HG02571 (cell line): ENCODE results near the gene TLX3.
"Not testable (repeated sequence)": the region's sequence is repeated elsewhere in the genome, so short reads cannot be mapped to it uniquely, and the experiment has no call there.

ENCODE experiments used
- ATAC-seq: cut with Tn5 transposase; IDR thresholded peaks from one replicate; pipeline ENCODE4 v1.9.1; 2021; ENCODE audit warnings: mild to moderate bottlenecking, moderate library complexity; ENCODE audit not compliant: unreplicated experiment

Gene TLX3

GRCh38 chr5:171322527-171322926 is 13.5 kb downstream of the TLX3 start:
- no peak for ATAC-seq

DNA sequence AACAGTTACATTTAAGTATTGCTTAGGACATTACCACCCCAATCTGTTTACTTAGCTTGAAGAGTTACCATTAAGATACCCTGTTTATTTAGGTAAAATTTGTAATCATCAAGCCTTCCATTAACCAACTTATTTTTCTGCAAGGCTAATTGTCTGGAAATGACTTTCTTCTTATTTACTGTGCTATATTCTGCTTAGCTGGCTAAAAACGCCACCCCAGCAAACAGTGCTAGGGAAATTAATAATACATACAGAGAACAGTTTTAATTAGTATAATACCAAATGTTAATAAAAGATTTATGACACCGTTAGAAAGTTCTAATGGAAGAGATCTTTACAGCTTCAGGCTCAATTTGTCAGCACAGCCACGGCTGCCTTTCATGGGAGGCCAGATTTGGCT is 14.0 kb downstream of the TLX3 start:
- ATAC-seq, result no peak

DNA sequence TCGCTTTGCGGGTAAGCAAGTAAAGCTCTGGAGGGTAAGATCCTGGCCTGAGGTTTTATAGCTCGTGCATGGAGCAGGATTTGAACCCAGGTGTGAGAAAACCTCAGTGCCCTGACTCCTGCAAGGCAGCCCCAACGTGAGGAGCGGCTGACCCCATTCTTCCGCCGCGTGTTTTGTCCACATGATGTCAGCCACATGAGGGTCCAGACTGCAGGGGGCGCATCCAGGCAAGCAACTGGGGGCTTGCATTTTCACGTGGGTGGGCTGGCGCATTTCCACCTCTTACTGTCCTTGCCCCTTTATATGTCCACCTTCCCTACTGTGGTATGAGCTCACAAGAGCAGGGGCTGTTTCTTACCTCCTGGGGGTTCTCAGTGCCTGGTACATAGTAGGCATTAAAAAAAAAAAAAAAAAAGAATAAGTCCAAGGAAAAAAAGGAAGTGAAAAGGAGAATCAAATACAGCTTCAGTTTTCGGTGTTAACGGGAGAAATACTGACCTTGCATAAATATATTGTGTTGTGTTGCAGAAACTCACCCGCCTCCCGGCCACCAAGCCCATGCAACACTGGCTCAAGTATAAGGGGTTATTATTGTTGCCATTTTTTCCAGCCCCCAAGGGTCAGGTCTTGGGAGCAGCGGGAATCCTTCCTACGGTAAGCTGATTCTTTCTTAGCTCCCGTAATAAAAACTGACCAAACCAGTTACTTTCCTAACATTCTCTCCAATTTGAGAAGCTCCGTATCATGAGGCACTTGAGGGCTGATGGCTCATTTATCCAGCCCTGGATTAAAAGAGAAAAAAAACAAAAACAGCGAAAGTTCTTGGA is 15.0 kb downstream of the TLX3 start:
- no peak for ATAC-seq

GRCh38 chr5:171330021-171330420 is 21.0 kb downstream of the TLX3 start:
- ATAC-seq, result no peak

GRCh38 chr5:171335616-171336015 is 26.6 kb downstream of the TLX3 start:
- ATAC-seq, result no peak

DNA sequence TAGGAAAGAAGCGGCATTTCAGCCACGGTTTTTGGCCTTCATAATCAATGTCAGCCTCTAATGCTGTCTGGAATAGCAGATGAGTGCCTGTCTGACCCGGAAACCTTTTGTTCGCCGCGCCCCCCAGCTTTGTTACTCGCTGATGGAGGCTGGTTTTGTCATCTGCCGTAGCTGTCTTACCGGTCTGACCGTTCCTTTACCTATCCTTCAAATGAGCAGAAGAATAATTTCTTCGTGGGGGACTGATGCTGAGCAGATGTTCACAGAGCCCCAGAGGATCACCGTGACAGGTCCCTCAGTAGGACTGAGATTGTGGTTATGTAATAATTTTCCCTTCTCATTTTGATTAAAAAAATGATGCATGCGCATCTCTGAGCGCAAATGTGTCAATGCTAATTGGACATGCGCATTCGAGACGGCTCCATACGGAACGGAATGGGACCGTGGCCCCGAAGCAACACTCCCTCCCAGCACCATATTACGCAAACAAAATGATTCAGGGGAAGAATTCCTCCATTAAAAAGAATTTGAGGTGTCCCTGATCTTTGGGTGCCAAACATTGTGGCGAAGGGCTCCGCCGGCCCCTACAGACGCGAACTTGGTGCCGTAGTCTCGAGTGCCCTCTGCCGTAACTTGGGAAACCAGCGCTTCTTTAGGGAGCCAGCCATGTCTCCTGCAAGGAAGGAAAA is 27.6 kb downstream of the TLX3 start:
- ATAC-seq, result no peak

GRCh38 chr5:171337210-171337569 is 28.1 kb downstream of the TLX3 start:
- ATAC-seq, result no peak

DNA sequence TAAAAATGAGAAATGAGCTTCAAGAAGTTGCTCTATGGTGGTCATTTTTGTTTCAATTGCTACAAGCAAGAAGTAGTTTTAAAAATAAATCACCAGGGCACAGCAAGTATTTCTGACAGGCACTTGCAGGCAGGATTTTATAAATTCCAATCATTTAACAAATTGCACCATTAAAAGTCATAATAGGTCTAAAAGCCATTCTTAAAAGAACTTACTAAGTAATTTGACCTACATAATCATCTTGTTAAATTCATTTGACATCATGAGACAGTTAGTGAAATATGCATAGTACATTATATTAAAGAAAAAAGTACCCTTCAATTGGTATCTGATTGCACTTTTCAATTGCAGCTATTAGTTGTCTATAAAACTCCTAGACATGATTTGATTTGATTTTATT is 31.0 kb downstream of the TLX3 start:
- no peak for ATAC-seq

DNA sequence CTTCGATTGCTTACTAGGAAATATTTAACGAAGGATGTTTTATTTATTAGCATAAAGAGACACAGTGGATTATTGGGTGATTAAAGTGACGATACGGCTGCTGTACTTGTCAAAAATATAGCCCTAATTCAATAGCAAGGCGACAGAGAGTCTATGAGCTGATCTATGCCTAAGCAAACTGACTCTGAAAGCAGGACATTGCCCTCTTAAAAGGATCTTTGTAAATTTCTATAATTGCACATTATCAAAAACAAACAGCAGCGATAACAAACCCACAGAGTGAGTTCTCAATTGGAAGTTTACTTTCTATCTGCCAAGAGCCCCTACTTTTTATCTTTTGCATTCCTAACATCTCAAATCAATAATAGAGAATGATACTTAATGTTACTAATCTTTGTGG is 31.4 kb downstream of the TLX3 start:
- no peak for ATAC-seq

- peak; percentile 58 for ATAC-seq
Measured at GRCh38 chr5:171342362-171343111, 33.5 kb downstream of the TLX3 start.

DNA sequence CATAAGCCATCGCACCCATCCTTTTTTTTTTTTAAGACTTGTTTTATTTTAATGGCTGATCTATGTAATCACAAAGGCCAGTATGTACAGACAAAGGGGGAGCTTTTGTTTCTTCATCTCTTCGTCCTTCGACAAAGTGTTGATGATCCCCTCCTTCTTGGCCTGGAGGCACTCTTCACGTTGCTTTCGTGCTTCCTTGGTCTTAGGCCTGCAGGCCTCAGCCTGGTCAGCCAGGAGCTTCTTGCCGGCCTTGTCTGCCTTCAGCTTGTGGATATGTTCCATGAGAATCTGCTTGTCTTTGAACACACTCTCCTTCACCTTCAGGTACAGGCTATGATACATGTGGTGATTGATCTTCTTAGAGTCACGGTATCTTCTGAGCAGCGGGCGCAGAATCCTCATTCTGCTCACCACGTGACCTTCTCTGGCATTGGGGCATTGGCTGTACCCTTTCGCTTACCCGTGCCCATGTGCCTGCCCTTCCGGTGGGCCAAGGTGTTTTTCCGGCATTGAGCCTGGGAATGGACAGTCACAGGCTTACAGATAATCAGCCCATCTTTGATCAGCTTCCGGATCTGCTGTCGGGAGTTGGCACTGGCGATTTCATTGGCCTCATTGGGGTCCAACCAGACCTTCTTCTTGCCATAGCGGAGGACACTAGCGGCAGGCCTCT is 36.0 kb downstream of the TLX3 start:
- ATAC-seq, result no peak

DNA sequence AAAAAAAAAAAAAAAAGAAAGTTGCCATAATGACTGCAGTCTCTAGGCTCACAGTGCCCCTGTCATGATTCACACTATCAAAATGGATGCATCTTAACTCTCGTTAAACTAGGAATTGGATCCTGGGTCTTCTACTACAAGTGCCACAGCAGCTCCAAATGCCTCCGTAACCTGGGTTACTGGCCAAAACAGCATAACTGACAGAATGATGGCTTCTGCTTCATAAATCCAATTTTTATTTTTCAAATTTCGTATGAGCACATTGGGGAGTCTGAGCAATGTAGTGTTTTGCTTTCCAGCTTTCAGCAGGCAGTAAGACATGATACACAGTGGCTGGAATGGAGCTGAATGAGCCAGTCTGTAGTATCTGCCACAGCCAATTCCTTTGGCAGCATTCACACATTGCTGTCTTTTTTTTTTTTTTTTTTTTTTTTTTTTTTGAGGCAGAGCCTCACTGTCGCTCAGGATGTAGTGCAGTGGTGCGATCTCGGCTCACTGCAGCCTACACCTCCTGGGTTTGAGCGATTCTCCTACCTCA is 42.6 kb downstream of the TLX3 start:
- ATAC-seq, result no peak

DNA sequence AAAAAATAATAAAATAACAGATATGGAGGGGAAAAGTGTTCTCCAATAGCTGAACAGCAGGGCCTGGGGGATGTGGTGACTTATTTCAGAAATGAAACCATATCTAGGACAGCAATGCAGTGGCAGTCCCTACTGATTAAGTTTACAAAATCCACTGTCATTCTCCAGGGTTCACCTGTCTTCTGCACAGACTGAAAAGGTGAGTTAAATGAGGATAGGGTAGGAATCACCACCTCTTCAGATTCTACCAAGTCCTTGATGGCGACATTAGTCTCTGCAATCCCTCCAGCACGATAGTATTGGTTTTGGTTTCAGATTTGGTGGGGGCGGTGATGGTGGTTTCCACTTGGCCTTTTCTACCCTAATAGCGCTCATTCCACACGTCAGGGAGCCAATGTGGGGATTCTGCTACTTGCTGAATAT is 46.3 kb downstream of the TLX3 start:
- peak; percentile 90 for ATAC-seq

- no peak for ATAC-seq
Measured at GRCh38 chr5:171357843-171358242, 48.8 kb downstream of the TLX3 start.

- not testable (repeated sequence) for ATAC-seq
Measured at GRCh38 chr5:171361151-171361550, 52.1 kb downstream of the TLX3 start.
